WTC11 (cell line): Measurements from ENCODE around the gene MIDN. TPM values are rescaled to one million over a fixed set of nuclear protein-coding genes. Genes with fewer than 3 reads are reported as not detected.
A peak's percentile ranks its signal among the peaks of the same experiment; 100 is the strongest.

Source experiments
- EMX1 ChIP-seq: fragments of 250-450 bp; sonication (Bioruptor Pico); IDR thresholded peaks from 2 replicates; pipeline ENCODE4 v1.8.0; 2021; ENCODE audit warnings: mild to moderate bottlenecking
- FOXJ3 ChIP-seq: sonication (generic); formaldehyde crosslinking; IDR thresholded peaks from 2 replicates; pipeline ENCODE4 v1.9.0; 2021; ENCODE audit warnings: missing genetic modification reagents, mild to moderate bottlenecking, borderline replicate concordance
- JAZF1 ChIP-seq: fragments of 250-450 bp; sonication (Bioruptor Pico); IDR thresholded peaks from 2 replicates; pipeline ENCODE4 v1.9.0; 2021; ENCODE audit warnings: moderate library complexity, mild to moderate bottlenecking, inconsistent platforms
- JUN ChIP-seq: sonication (generic); formaldehyde crosslinking; IDR thresholded peaks from 2 replicates; pipeline ENCODE4 v1.8.0; 2023; ENCODE audit warnings: mild to moderate bottlenecking, missing genetic modification reagents
- NFATC4 ChIP-seq: fragments of 250-450 bp; sonication (Bioruptor Pico); IDR thresholded peaks from 2 replicates; pipeline ENCODE4 v1.9.0; 2021; ENCODE audit warnings: mild to moderate bottlenecking
- NR3C1 ChIP-seq: sonication (generic); formaldehyde crosslinking; conservative IDR thresholded peaks from 2 replicates; pipeline ENCODE4 v1.8.1; 2023; ENCODE audit warnings: low read depth, mild to moderate bottlenecking, missing genetic modification reagents
- OVOL2 ChIP-seq: fragments of 250-450 bp; sonication (Bioruptor Pico); IDR thresholded peaks from 2 replicates; pipeline ENCODE4 v1.9.0; 2021; ENCODE audit warnings: mild to moderate bottlenecking, borderline replicate concordance
- SMAD3 ChIP-seq: sonication (generic); formaldehyde crosslinking; IDR thresholded peaks from 2 replicates; pipeline ENCODE4 v1.8.0; 2022; ENCODE audit warnings: missing genetic modification reagents, mild to moderate bottlenecking, borderline replicate concordance
- SMAD4 ChIP-seq: sonication (generic); formaldehyde crosslinking; IDR thresholded peaks from 2 replicates; pipeline ENCODE4 v1.8.0; 2022; ENCODE audit warnings: mild to moderate bottlenecking, missing genetic modification reagents
- TEAD4 ChIP-seq: sonication (generic); formaldehyde crosslinking; IDR thresholded peaks from 2 replicates; pipeline ENCODE4 v1.8.0; 2022; ENCODE audit warnings: mild to moderate bottlenecking, missing genetic modification reagents
- ZNF416 ChIP-seq: fragments of 250-450 bp; sonication (Bioruptor Pico); IDR thresholded peaks from 2 replicates; pipeline ENCODE4 v1.9.0; 2021; ENCODE audit warnings: mild to moderate bottlenecking, inconsistent platforms
- total RNA-seq: library from RNA; stranded (reverse); gene quantifications from 3 replicates; pipeline ENCODE4 v1.2.3, GENCODE V29; 2021
- TF ChIP-seq, protein P1 (sequence below): sonication (generic); formaldehyde crosslinking; IDR thresholded peaks from 2 replicates; pipeline ENCODE4 v1.8.0; 2022; ENCODE audit warnings: missing genetic modification reagents
- TF ChIP-seq, protein P2 (sequence below): fragments of 200-600 bp; IDR thresholded peaks from 2 replicates; pipeline ENCODE4 v1.8.0; 2022; ENCODE audit warnings: antibody characterized with exemption
- TF ChIP-seq, protein P3 (sequence below): sonication (generic); formaldehyde crosslinking; IDR thresholded peaks from 2 replicates; pipeline ENCODE4 v1.8.1; 2022; ENCODE audit warnings: missing genetic modification reagents, borderline replicate concordance
- TF ChIP-seq, protein P4 (sequence below): fragments of 250-450 bp; sonication (Bioruptor Pico); IDR thresholded peaks from 2 replicates; pipeline ENCODE4 v1.9.0; 2021; ENCODE audit warnings: mild to moderate bottlenecking
- TF ChIP-seq, protein P5 (sequence below): sonication (generic); formaldehyde crosslinking; IDR thresholded peaks from 2 replicates; pipeline ENCODE4 v1.8.1; 2023; ENCODE audit warnings: mild to moderate bottlenecking, missing genetic modification reagents
- TF ChIP-seq, protein P6 (sequence below): sonication (generic); formaldehyde crosslinking; IDR thresholded peaks from 2 replicates; pipeline ENCODE4 v1.8.1; 2022; ENCODE audit warnings: mild to moderate bottlenecking, moderate library complexity, missing genetic modification reagents
- TF ChIP-seq, protein P7 (sequence below): fragments of 250-450 bp; sonication (Bioruptor Pico); IDR thresholded peaks from 2 replicates; pipeline ENCODE4 v2.1.2; 2022; ENCODE audit warnings: mild to moderate bottlenecking, moderate library complexity
- TF ChIP-seq, protein P8 (sequence below): sonication (generic); formaldehyde crosslinking; IDR thresholded peaks from 2 replicates; pipeline ENCODE4 v1.8.1; 2022; ENCODE audit warnings: low read depth, missing genetic modification reagents, borderline replicate concordance
- TF ChIP-seq, protein P9 (sequence below): sonication (generic); formaldehyde crosslinking; IDR thresholded peaks from 2 replicates; pipeline ENCODE4 v1.8.0; 2023; ENCODE audit warnings: missing genetic modification reagents
- TF ChIP-seq, protein P10 (sequence below): sonication (generic); formaldehyde crosslinking; IDR thresholded peaks from 2 replicates; pipeline ENCODE4 v1.8.0; 2022; ENCODE audit warnings: mild to moderate bottlenecking, missing genetic modification reagents

MIDN gene
- total RNA-seq, 1 experiment from 2014 or later, result 189 TPM

DNA sequence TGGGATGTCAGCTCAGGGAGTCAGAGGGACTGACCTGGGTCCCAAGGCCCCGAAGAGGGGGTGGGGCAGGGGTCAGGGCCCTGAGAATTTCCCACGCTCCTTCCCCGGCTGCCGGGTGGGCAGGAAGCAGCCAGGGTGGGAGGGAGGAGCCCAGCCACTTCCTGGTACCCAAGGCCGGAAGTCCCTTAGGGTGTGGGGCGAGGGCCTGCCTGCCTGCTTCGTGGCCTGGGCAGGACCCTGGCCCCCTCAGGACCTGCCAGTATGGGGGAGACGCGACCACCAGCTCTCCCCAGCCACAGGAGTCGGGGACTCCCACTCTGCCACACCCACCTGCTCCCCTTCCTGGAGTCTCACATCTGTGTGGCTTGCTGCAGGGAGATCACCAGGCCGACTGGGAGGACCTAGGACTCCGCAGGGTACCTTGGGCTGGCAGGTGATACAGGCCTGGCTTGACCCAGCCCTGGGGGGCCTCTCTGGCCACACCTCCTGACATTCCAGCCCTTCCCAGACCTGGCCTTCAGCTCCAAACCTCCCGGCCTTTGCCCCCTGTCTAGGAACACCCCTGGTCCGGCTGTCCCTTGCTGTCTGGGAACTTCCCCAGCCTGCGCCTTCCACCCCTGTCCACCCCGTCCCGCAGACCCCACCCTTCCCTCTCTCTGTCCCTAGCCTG, 11.0 kb downstream of the MIDN start (continued):
- TF ChIP-seq, protein P1, sequence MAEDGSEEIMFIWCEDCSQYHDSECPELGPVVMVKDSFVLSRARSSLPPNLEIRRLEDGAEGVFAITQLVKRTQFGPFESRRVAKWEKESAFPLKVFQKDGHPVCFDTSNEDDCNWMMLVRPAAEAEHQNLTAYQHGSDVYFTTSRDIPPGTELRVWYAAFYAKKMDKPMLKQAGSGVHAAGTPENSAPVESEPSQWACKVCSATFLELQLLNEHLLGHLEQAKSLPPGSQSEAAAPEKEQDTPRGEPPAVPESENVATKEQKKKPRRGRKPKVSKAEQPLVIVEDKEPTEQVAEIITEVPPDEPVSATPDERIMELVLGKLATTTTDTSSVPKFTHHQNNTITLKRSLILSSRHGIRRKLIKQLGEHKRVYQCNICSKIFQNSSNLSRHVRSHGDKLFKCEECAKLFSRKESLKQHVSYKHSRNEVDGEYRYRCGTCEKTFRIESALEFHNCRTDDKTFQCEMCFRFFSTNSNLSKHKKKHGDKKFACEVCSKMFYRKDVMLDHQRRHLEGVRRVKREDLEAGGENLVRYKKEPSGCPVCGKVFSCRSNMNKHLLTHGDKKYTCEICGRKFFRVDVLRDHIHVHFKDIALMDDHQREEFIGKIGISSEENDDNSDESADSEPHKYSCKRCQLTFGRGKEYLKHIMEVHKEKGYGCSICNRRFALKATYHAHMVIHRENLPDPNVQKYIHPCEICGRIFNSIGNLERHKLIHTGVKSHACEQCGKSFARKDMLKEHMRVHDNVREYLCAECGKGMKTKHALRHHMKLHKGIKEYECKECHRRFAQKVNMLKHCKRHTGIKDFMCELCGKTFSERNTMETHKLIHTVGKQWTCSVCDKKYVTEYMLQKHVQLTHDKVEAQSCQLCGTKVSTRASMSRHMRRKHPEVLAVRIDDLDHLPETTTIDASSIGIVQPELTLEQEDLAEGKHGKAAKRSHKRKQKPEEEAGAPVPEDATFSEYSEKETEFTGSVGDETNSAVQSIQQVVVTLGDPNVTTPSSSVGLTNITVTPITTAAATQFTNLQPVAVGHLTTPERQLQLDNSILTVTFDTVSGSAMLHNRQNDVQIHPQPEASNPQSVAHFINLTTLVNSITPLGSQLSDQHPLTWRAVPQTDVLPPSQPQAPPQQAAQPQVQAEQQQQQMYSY (CRISPR knock-in tag), result no peak
- TF ChIP-seq, protein P2, sequence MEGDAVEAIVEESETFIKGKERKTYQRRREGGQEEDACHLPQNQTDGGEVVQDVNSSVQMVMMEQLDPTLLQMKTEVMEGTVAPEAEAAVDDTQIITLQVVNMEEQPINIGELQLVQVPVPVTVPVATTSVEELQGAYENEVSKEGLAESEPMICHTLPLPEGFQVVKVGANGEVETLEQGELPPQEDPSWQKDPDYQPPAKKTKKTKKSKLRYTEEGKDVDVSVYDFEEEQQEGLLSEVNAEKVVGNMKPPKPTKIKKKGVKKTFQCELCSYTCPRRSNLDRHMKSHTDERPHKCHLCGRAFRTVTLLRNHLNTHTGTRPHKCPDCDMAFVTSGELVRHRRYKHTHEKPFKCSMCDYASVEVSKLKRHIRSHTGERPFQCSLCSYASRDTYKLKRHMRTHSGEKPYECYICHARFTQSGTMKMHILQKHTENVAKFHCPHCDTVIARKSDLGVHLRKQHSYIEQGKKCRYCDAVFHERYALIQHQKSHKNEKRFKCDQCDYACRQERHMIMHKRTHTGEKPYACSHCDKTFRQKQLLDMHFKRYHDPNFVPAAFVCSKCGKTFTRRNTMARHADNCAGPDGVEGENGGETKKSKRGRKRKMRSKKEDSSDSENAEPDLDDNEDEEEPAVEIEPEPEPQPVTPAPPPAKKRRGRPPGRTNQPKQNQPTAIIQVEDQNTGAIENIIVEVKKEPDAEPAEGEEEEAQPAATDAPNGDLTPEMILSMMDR, result no peak
- TF ChIP-seq ZNF416 (peak; percentile 96), OVOL2 (CRISPR knock-in tag) (no peak), SMAD4 (CRISPR knock-in tag) (no peak), SMAD3 (CRISPR knock-in tag) (no peak), TEAD4 (no peak; the same call in 1 of the 2 replicates), JAZF1 (CRISPR knock-in tag) (no peak), EMX1 (CRISPR knock-in tag) (peak; percentile 91), FOXJ3 (CRISPR knock-in tag) (no peak), NR3C1 (CRISPR knock-in tag) (no peak), NFATC4 (CRISPR knock-in tag) (peak; percentile 93), JUN (CRISPR knock-in tag) (no peak)
- TF ChIP-seq, protein P3, sequence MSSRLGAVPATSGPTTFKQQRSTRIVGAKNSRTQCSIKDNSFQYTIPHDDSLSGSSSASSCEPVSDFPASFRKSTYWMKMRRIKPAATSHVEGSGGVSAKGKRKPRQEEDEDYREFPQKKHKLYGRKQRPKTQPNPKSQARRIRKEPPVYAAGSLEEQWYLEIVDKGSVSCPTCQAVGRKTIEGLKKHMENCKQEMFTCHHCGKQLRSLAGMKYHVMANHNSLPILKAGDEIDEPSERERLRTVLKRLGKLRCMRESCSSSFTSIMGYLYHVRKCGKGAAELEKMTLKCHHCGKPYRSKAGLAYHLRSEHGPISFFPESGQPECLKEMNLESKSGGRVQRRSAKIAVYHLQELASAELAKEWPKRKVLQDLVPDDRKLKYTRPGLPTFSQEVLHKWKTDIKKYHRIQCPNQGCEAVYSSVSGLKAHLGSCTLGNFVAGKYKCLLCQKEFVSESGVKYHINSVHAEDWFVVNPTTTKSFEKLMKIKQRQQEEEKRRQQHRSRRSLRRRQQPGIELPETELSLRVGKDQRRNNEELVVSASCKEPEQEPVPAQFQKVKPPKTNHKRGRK (CRISPR knock-in tag), result no peak
- TF ChIP-seq, protein P4, sequence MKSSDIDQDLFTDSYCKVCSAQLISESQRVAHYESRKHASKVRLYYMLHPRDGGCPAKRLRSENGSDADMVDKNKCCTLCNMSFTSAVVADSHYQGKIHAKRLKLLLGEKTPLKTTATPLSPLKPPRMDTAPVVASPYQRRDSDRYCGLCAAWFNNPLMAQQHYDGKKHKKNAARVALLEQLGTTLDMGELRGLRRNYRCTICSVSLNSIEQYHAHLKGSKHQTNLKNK (CRISPR knock-in tag), result peak; percentile 42; the same call in 1 of the 2 replicates
- TF ChIP-seq, protein P5, sequence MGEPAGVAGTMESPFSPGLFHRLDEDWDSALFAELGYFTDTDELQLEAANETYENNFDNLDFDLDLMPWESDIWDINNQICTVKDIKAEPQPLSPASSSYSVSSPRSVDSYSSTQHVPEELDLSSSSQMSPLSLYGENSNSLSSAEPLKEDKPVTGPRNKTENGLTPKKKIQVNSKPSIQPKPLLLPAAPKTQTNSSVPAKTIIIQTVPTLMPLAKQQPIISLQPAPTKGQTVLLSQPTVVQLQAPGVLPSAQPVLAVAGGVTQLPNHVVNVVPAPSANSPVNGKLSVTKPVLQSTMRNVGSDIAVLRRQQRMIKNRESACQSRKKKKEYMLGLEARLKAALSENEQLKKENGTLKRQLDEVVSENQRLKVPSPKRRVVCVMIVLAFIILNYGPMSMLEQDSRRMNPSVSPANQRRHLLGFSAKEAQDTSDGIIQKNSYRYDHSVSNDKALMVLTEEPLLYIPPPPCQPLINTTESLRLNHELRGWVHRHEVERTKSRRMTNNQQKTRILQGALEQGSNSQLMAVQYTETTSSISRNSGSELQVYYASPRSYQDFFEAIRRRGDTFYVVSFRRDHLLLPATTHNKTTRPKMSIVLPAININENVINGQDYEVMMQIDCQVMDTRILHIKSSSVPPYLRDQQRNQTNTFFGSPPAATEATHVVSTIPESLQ (CRISPR knock-in tag), result no peak
- TF ChIP-seq, protein P6, sequence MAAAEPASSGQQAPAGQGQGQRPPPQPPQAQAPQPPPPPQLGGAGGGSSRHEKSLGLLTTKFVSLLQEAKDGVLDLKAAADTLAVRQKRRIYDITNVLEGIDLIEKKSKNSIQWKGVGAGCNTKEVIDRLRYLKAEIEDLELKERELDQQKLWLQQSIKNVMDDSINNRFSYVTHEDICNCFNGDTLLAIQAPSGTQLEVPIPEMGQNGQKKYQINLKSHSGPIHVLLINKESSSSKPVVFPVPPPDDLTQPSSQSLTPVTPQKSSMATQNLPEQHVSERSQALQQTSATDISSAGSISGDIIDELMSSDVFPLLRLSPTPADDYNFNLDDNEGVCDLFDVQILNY (CRISPR knock-in tag), result no peak
- TF ChIP-seq, protein P7, sequence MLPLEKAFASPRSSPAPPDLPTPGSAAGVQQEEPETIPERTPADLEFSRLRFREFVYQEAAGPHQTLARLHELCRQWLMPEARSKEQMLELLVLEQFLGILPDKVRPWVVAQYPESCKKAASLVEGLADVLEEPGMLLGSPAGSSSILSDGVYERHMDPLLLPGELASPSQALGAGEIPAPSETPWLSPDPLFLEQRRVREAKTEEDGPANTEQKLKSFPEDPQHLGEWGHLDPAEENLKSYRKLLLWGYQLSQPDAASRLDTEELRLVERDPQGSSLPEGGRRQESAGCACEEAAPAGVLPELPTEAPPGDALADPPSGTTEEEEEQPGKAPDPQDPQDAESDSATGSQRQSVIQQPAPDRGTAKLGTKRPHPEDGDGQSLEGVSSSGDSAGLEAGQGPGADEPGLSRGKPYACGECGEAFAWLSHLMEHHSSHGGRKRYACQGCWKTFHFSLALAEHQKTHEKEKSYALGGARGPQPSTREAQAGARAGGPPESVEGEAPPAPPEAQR (CRISPR knock-in tag), result no peak
- TF ChIP-seq, protein P8, sequence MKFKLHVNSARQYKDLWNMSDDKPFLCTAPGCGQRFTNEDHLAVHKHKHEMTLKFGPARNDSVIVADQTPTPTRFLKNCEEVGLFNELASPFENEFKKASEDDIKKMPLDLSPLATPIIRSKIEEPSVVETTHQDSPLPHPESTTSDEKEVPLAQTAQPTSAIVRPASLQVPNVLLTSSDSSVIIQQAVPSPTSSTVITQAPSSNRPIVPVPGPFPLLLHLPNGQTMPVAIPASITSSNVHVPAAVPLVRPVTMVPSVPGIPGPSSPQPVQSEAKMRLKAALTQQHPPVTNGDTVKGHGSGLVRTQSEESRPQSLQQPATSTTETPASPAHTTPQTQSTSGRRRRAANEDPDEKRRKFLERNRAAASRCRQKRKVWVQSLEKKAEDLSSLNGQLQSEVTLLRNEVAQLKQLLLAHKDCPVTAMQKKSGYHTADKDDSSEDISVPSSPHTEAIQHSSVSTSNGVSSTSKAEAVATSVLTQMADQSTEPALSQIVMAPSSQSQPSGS (CRISPR knock-in tag), result no peak
- TF ChIP-seq, protein P9, sequence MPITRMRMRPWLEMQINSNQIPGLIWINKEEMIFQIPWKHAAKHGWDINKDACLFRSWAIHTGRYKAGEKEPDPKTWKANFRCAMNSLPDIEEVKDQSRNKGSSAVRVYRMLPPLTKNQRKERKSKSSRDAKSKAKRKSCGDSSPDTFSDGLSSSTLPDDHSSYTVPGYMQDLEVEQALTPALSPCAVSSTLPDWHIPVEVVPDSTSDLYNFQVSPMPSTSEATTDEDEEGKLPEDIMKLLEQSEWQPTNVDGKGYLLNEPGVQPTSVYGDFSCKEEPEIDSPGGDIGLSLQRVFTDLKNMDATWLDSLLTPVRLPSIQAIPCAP (CRISPR knock-in tag), result no peak
- TF ChIP-seq, protein P10, sequence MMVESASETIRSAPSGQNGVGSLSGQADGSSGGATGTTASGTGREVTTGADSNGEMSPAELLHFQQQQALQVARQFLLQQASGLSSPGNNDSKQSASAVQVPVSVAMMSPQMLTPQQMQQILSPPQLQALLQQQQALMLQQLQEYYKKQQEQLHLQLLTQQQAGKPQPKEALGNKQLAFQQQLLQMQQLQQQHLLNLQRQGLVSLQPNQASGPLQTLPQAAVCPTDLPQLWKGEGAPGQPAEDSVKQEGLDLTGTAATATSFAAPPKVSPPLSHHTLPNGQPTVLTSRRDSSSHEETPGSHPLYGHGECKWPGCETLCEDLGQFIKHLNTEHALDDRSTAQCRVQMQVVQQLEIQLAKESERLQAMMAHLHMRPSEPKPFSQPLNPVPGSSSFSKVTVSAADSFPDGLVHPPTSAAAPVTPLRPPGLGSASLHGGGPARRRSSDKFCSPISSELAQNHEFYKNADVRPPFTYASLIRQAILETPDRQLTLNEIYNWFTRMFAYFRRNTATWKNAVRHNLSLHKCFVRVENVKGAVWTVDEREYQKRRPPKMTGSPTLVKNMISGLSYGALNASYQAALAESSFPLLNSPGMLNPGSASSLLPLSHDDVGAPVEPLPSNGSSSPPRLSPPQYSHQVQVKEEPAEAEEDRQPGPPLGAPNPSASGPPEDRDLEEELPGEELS, result peak; percentile 25; the same call in 1 of the 2 replicates
